ENCODE measurements around the gene RREB1.
A peak's percentile ranks its signal among the peaks of the same experiment; 100 is the strongest.

The RREB1 gene

DNA sequence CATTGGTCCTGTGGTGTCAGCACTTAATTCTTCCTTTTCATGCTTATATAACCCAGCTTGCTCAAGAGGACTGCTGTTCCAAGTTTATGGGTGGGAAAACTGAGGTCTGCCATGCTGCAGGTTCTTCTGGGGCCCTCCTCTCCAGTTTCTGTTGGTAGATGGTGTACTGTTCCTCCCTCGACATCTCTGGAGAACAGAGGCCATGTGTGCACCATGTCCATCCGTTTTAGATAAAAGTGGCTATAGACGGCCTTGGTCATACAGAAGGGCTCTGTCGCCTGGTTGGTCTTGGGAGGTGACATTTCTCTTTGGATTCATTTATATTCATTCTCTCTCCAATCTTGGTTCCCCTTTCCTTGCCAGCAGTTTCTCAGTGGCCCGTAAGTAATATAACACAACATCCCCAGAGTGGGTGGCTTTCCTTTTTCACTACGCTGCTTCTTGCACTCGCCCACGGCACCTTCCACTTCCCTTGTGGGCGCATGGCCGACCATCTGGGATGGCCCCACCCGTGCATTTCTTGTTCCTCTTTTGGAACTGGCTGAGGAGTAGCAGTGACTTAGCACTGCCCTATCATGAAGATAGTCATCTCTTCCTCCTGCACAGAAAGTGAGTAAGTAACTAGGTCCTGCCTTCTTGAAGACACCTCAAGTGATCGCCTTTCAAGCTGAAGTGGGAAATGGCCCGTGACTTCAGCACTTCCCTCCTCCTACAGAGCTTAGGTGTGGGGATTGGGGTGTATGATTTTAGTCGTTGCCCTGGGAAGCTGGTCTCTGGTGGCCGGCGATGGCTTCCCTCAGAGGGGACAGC, 94.2 kb downstream of the RREB1 start:
- no peak overlapping the region for H3K27ac ChIP-seq (ENCODE audit: extremely low read depth, low read depth, low read length)
- no peak overlapping the region for H3K4me3 ChIP-seq (ENCODE audit: low read depth, low read length)

DNA sequence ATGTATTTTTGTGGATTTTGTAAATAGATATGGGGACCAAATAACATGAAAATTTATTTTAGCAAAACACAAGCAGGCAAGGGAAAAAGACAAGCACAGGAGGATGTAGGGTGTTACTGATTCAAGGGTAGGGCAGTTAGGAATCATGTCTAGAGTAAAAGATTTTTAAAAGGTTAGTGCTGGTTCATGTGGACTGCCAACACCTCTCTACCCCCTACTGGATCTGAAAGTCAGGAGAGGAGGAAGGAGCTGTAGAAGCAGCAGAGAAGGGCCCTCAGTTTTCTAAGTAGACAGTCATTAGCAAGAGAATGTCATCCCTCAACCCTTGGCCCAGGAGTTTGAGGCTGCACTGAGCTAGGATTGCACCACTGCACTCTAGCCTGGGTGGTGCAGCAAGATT, 95.2 kb downstream of the RREB1 start:
- TF ChIP-seq, protein P1, sequence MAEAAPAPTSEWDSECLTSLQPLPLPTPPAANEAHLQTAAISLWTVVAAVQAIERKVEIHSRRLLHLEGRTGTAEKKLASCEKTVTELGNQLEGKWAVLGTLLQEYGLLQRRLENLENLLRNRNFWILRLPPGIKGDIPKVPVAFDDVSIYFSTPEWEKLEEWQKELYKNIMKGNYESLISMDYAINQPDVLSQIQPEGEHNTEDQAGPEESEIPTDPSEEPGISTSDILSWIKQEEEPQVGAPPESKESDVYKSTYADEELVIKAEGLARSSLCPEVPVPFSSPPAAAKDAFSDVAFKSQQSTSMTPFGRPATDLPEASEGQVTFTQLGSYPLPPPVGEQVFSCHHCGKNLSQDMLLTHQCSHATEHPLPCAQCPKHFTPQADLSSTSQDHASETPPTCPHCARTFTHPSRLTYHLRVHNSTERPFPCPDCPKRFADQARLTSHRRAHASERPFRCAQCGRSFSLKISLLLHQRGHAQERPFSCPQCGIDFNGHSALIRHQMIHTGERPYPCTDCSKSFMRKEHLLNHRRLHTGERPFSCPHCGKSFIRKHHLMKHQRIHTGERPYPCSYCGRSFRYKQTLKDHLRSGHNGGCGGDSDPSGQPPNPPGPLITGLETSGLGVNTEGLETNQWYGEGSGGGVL (tag by site-specific recombination; IDR thresholded peaks at IDR 0.05): no peak
- TF ChIP-seq ZFP41 (tag by site-specific recombination; IDR thresholded peaks at IDR 0.05; ENCODE audit: borderline replicate concordance) (no peak), ZBTB8A (tag by site-specific recombination; IDR thresholded peaks at IDR 0.05) (no peak), ZNF585B (tag by site-specific recombination; IDR thresholded peaks at IDR 0.05) (no peak), ZBTB17 (tag by site-specific recombination; IDR thresholded peaks at IDR 0.05) (no peak), ZNF211 (tag by site-specific recombination; IDR thresholded peaks at IDR 0.05; ENCODE audit: low read depth) (no peak), OSR2 (tag by site-specific recombination; IDR thresholded peaks at IDR 0.05) (no peak)
- TF ChIP-seq, protein P2, sequence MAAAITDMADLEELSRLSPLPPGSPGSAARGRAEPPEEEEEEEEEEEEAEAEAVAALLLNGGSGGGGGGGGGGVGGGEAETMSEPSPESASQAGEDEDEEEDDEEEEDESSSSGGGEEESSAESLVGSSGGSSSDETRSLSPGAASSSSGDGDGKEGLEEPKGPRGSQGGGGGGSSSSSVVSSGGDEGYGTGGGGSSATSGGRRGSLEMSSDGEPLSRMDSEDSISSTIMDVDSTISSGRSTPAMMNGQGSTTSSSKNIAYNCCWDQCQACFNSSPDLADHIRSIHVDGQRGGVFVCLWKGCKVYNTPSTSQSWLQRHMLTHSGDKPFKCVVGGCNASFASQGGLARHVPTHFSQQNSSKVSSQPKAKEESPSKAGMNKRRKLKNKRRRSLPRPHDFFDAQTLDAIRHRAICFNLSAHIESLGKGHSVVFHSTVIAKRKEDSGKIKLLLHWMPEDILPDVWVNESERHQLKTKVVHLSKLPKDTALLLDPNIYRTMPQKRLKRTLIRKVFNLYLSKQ (tag by site-specific recombination; IDR thresholded peaks at IDR 0.05; ENCODE audit: borderline replicate concordance): no peak
- Histone ChIP-seq H3K36me3 (ENCODE audit: control insufficient read depth in 2 of 2, insufficient read depth in 1 of 2, low read length in 2 of 2) (peaks cover 0 to 55% of the 10 kb centered on the region in 2 experiments; a peak in 1 of 3 replicates), H3K9me3 (ENCODE audit: control insufficient read depth, insufficient read depth, low read depth, low read length) (no peaks in the 10 kb centered on the region), H3K4me1 (ENCODE audit: control insufficient read depth, insufficient read depth, low read length) (no peaks in the 10 kb centered on the region), H3K4me3 (ENCODE audit: low read depth, low read length) (no peak overlapping the region), H3K27ac (ENCODE audit: extremely low read depth, low read depth, low read length) (no peak overlapping the region)
- ChIA-PET CTCF (interaction anchor here (0.7 to 0.8 kb wide), 3 partner anchors 36 to 220 kb away, joined by 3 read pairs; no protein-coding TSS in a partner anchor), POLR2A (no interaction called here)

More for the DNA sequence above, 94.2 kb downstream of the RREB1 start:
- H3K9me3 ChIP-seq (ENCODE audit: control insufficient read depth, insufficient read depth, low read depth, low read length): no peaks in the 10 kb centered on the region
- peaks cover 0 to 55% of the 10 kb centered on the region in 2 experiments; a peak in 1 of 3 replicates for H3K36me3 ChIP-seq (ENCODE audit: control insufficient read depth in 2 of 2, insufficient read depth in 1 of 2, low read length in 2 of 2)
- TF ChIP-seq, protein P3, sequence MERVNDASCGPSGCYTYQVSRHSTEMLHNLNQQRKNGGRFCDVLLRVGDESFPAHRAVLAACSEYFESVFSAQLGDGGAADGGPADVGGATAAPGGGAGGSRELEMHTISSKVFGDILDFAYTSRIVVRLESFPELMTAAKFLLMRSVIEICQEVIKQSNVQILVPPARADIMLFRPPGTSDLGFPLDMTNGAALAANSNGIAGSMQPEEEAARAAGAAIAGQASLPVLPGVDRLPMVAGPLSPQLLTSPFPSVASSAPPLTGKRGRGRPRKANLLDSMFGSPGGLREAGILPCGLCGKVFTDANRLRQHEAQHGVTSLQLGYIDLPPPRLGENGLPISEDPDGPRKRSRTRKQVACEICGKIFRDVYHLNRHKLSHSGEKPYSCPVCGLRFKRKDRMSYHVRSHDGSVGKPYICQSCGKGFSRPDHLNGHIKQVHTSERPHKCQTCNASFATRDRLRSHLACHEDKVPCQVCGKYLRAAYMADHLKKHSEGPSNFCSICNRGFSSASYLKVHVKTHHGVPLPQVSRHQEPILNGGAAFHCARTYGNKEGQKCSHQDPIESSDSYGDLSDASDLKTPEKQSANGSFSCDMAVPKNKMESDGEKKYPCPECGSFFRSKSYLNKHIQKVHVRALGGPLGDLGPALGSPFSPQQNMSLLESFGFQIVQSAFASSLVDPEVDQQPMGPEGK (tag by site-specific recombination; IDR thresholded peaks at IDR 0.05): no peak
- TF ChIP-seq, protein P4, sequence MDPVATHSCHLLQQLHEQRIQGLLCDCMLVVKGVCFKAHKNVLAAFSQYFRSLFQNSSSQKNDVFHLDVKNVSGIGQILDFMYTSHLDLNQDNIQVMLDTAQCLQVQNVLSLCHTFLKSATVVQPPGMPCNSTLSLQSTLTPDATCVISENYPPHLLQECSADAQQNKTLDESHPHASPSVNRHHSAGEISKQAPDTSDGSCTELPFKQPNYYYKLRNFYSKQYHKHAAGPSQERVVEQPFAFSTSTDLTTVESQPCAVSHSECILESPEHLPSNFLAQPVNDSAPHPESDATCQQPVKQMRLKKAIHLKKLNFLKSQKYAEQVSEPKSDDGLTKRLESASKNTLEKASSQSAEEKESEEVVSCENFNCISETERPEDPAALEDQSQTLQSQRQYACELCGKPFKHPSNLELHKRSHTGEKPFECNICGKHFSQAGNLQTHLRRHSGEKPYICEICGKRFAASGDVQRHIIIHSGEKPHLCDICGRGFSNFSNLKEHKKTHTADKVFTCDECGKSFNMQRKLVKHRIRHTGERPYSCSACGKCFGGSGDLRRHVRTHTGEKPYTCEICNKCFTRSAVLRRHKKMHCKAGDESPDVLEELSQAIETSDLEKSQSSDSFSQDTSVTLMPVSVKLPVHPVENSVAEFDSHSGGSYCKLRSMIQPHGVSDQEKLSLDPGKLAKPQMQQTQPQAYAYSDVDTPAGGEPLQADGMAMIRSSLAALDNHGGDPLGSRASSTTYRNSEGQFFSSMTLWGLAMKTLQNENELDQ (tag by site-specific recombination; IDR thresholded peaks at IDR 0.05; ENCODE audit: low read depth): no peak
- TF ChIP-seq EGR2 (tag by site-specific recombination; IDR thresholded peaks at IDR 0.05; ENCODE audit: low read depth) (peak; percentile 83), ZNF335 (tag by site-specific recombination; conservative IDR thresholded peaks at IDR 0.05) (no peak), ZFHX2 (tag by site-specific recombination; conservative IDR thresholded peaks at IDR 0.05) (peak; percentile 63)
- TF ChIP-seq, protein P5, sequence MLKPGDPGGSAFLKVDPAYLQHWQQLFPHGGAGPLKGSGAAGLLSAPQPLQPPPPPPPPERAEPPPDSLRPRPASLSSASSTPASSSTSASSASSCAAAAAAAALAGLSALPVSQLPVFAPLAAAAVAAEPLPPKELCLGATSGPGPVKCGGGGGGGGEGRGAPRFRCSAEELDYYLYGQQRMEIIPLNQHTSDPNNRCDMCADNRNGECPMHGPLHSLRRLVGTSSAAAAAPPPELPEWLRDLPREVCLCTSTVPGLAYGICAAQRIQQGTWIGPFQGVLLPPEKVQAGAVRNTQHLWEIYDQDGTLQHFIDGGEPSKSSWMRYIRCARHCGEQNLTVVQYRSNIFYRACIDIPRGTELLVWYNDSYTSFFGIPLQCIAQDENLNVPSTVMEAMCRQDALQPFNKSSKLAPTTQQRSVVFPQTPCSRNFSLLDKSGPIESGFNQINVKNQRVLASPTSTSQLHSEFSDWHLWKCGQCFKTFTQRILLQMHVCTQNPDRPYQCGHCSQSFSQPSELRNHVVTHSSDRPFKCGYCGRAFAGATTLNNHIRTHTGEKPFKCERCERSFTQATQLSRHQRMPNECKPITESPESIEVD (tag by site-specific recombination; IDR thresholded peaks at IDR 0.05): no peak
- TF ChIP-seq, protein P6, sequence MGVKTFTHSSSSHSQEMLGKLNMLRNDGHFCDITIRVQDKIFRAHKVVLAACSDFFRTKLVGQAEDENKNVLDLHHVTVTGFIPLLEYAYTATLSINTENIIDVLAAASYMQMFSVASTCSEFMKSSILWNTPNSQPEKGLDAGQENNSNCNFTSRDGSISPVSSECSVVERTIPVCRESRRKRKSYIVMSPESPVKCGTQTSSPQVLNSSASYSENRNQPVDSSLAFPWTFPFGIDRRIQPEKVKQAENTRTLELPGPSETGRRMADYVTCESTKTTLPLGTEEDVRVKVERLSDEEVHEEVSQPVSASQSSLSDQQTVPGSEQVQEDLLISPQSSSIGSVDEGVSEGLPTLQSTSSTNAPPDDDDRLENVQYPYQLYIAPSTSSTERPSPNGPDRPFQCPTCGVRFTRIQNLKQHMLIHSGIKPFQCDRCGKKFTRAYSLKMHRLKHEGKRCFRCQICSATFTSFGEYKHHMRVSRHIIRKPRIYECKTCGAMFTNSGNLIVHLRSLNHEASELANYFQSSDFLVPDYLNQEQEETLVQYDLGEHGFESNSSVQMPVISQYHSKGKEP (tag by site-specific recombination; IDR thresholded peaks at IDR 0.05): no peak
- ChIA-PET CTCF (interaction anchor here (0.7 kb wide), 1 partner anchor 219 kb away, joined by 3 read pairs; no protein-coding TSS in a partner anchor), POLR2A (no interaction called here)
- H3K4me1 ChIP-seq (ENCODE audit: control insufficient read depth, insufficient read depth, low read length): no peaks in the 10 kb centered on the region
